Choroid plexus epithelial cell (primary cell): ENCODE measurements around the gene TMEM169.

Experiments
- DNase-seq: peaks from one replicate; pipeline ENCODE4 v3.0.0-alpha.2; 2010; ENCODE audit warnings: low read depth
- H3K4me3 ChIP-seq: 2 replicates; pipeline ENCODE4 v1.5.1; 2011; ENCODE audit warnings: low read depth, mild to moderate bottlenecking, control low read depth, low read length, moderate library complexity
- CTCF ChIP-seq: conservative IDR thresholded peaks from 2 replicates; pipeline ENCODE4 v1.5.1; 2011; ENCODE audit warnings: low read depth, mild to moderate bottlenecking, control low read depth, inconsistent platforms, low read length, moderate library complexity

TMEM169 gene

GRCh38 chr2:216114382-216114713 lies 32.6 kb downstream of the TMEM169 start:
- DNase-seq: no peak
- no peak overlapping the region for H3K4me3 ChIP-seq
- TF ChIP-seq CTCF: no peak

DNA sequence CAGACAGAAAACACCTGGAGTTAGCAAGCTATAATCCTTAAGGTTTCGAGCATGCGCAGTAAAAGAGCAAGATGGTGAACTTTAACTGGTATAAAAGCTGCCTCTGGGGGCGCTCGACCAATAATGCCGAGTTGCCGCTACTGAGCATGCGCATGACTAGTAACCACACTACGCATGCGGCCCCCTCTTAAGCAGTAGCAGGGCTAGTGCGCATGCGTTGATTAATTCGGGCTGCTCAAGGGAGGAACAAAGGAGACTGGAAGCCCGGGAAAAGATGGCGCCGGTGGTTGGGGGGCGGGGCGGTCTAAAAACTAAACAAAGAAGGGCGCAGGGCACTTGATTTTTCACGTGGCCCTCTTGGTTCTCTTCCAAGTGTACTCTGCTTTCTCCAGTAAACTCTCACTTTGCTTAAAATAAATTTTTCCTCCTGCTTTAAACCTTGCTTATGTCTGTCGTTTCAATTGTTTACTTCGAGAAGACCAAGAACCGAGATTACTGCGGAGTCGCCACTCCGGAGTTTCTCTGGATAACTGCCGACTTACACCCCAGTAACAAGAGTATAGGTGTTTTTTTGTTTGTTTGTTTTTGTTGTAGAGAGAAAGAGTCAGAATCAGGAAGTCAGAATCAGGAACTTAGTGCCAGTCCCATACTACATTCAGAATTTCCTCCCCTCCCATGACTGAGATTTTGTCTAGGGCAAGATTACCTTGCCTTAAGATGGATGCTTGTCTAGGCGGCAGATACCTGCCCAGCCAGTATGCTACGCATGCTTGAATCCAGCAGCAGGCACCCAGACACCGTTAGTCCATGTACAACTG lies 33.2 kb downstream of the TMEM169 start:
- DNase-seq: peak; percentile 100
- TF ChIP-seq CTCF: peak; percentile 83
- peak overlapping the region; percentile 61 for H3K4me3 ChIP-seq

DNA sequence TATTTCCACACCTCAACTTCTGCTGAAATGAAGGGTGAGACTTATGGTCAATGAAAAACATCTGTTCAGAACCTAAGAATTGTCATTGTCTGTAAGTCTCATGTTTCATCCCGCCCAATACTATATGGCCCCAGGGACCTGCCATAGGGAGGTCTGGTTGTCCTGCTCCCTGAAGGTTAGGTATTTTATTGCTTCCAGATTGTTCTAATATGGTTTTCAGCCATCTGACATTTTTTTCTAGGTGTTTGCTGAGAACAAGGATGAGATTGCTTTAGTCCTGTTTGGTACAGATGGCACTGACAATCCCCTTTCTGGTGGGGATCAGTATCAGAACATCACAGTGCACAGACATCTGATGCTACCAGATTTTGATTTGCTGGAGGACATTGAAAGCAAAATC lies 34.7 kb downstream of the TMEM169 start:
- DNase-seq: no peak
- no peak overlapping the region for H3K4me3 ChIP-seq
- TF ChIP-seq CTCF: no peak

DNA sequence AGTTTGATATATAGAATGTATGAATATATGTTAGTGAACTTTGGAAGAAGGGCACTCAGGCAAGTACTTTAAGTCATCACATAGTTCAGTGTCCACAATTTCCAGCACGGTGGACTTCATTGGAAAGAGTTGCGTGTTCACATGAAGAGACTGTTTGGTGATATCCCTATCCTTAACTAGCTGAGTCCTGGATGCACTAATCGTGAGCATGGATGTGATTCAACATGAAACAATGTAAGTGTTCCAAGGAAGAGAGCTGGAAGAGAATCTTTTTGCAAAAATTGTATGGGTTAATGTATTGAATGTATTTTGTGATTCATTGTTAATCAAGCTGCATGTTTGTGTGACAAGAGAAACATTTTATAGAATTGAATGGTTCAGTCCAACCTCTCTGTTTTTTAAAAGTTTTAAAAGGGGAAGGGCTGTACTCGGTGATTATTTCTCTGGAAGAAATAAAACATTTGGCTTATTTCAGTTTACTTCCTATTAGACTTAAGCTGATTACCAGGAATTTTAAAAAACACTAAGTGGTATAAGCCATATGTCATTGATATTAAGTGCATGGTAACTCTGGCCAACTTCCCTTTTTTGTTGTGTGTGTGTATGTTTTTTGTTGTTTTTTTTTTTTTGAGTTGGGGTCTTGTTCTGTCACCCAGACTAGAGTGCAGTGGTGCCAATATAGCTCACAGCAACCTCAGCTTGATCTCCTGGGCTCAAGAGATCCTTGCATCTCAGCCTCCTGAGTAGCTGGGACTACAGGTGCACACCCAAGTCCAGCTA lies 36.0 kb downstream of the TMEM169 start:
- no peak overlapping the region for H3K4me3 ChIP-seq
- TF ChIP-seq CTCF: no peak
- no peak for DNase-seq

GRCh38 chr2:216118474-216118873 lies 36.8 kb downstream of the TMEM169 start:
- peak; percentile 26 for DNase-seq
- H3K4me3 ChIP-seq: no peak overlapping the region
- TF ChIP-seq CTCF: no peak

DNA sequence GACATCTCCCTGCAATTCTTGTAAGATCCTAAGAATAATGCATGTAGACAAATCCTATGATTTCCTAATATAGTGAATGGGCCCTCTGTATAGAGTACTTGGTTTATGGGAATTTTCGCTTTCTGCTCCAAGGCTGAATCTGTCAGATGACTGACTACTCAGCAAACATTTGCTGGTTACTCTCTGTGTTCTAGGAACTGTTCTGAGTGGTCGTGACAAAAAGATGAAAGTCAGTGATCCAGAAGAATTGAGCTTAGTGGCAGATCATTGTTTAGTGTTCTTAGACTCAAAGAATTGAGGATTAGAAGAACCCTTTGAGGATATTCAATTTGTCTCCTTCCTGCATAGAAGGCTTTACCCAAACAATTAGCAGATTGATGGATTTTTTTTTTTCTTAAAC lies 37.4 kb downstream of the TMEM169 start:
- no peak overlapping the region for H3K4me3 ChIP-seq
- no peak for DNase-seq
- TF ChIP-seq CTCF: no peak
